ENCODE results near the gene CCM2.

CCM2 gene

GRCh38 chr7:45084336-45084735 is 84.3 kb downstream of the CCM2 start:
- no peak overlapping the region for H3K9ac ChIP-seq (ENCODE audit: low read length in 5 of 5)
- no peaks in the 10 kb centered on the region for H3K9me3 ChIP-seq (ENCODE audit: control insufficient read depth in 5 of 5, low read length in 5 of 5)
- H3K27ac ChIP-seq (ENCODE audit: low read depth, low read length), result no peak overlapping the region
- peaks cover 0 to 36% (median 19%) of the 10 kb centered on the region in 5 donors for H3K4me1 ChIP-seq (ENCODE audit: control insufficient read depth in 5 of 5, insufficient read depth in 5 of 5, low read length in 5 of 5)
- no peak overlapping the region for H3K4me3 ChIP-seq (ENCODE audit: low read depth in 1 of 5, low read length in 5 of 5)
- peaks cover 0 to 3% (median under 1%) of the 10 kb centered on the region in 5 donors for H3K27me3 ChIP-seq (ENCODE audit: control insufficient read depth in 5 of 5, insufficient read depth in 4 of 5, low read length in 5 of 5)
- no peaks in the 10 kb centered on the region for H3K36me3 ChIP-seq (ENCODE audit: control insufficient read depth in 5 of 5, insufficient read depth in 5 of 5, low read length in 5 of 5)

DNA sequence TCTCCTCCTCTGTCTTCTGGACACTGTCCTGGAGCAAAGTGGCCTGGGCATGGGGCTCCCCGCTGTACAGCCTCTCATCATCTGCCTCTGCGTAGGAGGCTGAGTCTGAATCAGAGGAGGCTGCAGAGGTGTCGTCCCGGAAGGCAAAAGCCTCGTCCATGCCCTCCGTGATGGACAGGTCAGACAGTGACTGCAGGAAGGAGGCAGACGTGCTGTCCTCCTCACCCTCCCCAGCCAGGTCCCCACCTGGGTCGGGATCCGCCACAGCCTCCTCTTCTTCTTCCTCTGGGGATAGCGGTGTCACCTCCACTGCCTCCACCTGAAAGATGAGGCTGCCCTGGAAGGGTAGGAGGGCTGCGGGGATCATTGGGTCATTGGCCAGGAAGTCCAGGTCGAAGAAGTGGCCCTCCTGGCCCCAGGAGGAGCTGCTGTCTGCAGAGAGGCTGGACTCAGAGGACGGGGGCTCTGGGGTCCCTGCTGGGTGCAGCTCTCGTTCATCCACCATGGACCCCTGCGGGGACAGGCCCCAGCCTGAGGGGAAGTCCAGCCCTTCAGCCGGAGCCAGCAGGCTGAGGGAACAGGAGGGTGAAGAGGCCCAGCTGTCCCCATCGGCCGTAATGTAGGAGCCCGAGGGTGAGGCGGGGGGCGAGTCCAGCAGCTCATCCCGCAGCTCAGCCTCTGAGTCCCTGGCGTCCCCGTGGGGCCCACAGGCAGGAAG is 85.1 kb downstream of the CCM2 start:
- H3K9ac ChIP-seq (ENCODE audit: low read length in 5 of 5), result no peak overlapping the region
- H3K27me3 ChIP-seq (ENCODE audit: control insufficient read depth in 5 of 5, insufficient read depth in 4 of 5, low read length in 5 of 5), result peaks cover 0 to 9% (median 4%) of the 10 kb centered on the region in 5 donors
- H3K36me3 ChIP-seq (ENCODE audit: control insufficient read depth in 5 of 5, insufficient read depth in 5 of 5, low read length in 5 of 5), result no peaks in the 10 kb centered on the region
- no peak overlapping the region for H3K27ac ChIP-seq (ENCODE audit: low read depth, low read length)
- H3K9me3 ChIP-seq (ENCODE audit: control insufficient read depth in 5 of 5, low read length in 5 of 5), result no peaks in the 10 kb centered on the region
- no peak overlapping the region for H3K4me3 ChIP-seq (ENCODE audit: low read depth in 1 of 5, low read length in 5 of 5)
- H3K4me1 ChIP-seq (ENCODE audit: control insufficient read depth in 5 of 5, insufficient read depth in 5 of 5, low read length in 5 of 5), result peaks cover 0 to 39% (median 19%) of the 10 kb centered on the region in 5 donors

DNA sequence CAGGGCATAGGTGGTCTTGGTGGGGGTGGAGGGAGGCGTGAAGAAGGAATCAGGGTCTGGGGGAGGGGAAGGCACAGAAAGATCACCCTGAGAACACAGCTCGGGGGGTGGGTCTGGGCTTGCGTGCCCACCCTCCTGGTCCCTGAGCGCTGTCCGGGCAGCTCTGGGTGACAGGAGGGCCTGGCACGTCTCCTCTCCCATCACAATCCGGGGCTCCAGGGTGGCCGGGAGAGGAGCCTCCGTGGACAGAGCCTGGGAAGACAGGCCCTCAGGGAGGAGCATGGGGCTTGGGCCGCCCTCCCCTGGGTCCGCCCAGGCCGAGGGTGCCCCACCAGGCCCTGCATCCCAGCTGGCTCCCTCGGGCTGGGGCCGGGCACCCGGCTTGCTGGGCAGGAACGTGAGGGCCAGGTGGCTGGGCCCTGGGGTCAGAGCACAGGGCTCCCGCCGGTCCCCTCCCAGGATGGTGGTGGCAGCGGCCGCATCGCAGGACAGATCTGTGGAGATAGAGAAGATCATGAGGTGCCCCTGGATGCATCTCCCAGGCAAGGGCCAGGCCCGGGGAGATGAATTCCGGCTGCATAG is 85.7 kb downstream of the CCM2 start:
- no peak overlapping the region for H3K27ac ChIP-seq (ENCODE audit: low read depth, low read length)
- H3K4me1 ChIP-seq (ENCODE audit: control insufficient read depth in 5 of 5, insufficient read depth in 5 of 5, low read length in 5 of 5), result peaks cover 0 to 39% (median 19%) of the 10 kb centered on the region in 5 donors
- H3K9me3 ChIP-seq (ENCODE audit: control insufficient read depth in 5 of 5, low read length in 5 of 5), result no peaks in the 10 kb centered on the region
- no peaks in the 10 kb centered on the region for H3K36me3 ChIP-seq (ENCODE audit: control insufficient read depth in 5 of 5, insufficient read depth in 5 of 5, low read length in 5 of 5)
- peaks cover 0 to 9% (median 4%) of the 10 kb centered on the region in 5 donors for H3K27me3 ChIP-seq (ENCODE audit: control insufficient read depth in 5 of 5, insufficient read depth in 4 of 5, low read length in 5 of 5)
- H3K4me3 ChIP-seq (ENCODE audit: low read depth in 1 of 5, low read length in 5 of 5), result no peak overlapping the region
- no peak overlapping the region for H3K9ac ChIP-seq (ENCODE audit: low read length in 5 of 5)

DNA sequence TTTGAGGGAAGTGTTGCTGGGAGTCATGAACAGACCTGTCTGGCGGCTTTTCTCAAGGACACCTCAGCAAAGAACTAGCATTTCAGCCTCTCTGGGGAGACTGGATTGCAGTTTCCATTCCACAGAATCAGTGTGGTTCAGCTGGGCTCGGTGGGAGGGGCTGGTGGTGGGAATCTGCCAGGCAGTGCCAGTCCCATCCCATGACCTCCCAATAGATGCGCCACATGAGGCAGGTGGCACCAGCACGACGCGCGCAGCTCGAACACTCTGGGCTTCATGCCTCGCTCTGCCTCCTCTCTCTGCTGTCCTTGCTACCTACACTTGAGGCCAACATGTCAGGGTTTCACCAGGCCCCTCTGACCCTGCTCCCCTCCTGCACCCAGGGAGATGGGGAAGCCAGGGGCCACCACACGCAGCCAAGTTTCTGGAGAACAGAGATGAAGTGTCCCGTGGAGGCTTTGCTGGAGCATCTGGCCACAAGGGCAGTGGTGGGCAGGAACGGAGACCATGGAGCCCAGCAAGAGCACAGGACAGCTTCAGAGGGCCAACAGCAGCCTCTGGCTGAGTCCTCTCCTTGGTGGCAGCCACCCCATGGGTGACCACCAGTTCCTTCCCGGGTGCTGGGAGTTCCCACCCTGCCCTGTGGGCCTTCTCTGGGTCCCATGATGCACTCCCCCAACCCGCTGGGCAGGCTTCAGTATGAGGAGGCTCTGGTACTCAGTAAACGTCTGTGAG is 86.5 kb downstream of the CCM2 start:
- no peak overlapping the region for H3K9ac ChIP-seq (ENCODE audit: low read length in 5 of 5)

GRCh38 chr7:45087301-45088145 is 87.5 kb downstream of the CCM2 start:
- no peak overlapping the region for H3K27ac ChIP-seq (ENCODE audit: low read depth, low read length)
- H3K27me3 ChIP-seq (ENCODE audit: control insufficient read depth in 5 of 5, insufficient read depth in 4 of 5, low read length in 5 of 5), result peaks cover 0 to 9% (median 4%) of the 10 kb centered on the region in 5 donors
- no peak overlapping the region for H3K9ac ChIP-seq (ENCODE audit: low read length in 5 of 5)
- peaks cover 0 to 30% (median 14%) of the 10 kb centered on the region in 5 donors for H3K4me1 ChIP-seq (ENCODE audit: control insufficient read depth in 5 of 5, insufficient read depth in 5 of 5, low read length in 5 of 5)
- H3K9me3 ChIP-seq (ENCODE audit: control insufficient read depth in 5 of 5, low read length in 5 of 5), result no peaks in the 10 kb centered on the region
- H3K36me3 ChIP-seq (ENCODE audit: control insufficient read depth in 5 of 5, insufficient read depth in 5 of 5, low read length in 5 of 5), result no peaks in the 10 kb centered on the region
- peak overlapping the region in 2 of 5 donors; percentile 49 to 71 for H3K4me3 ChIP-seq (ENCODE audit: low read depth in 1 of 5, low read length in 5 of 5)

More for the DNA sequence above, 86.5 kb downstream of the CCM2 start:
- Histone ChIP-seq H3K4me1 (ENCODE audit: control insufficient read depth in 5 of 5, insufficient read depth in 5 of 5, low read length in 5 of 5) (peaks cover 0 to 39% (median 19%) of the 10 kb centered on the region in 5 donors), H3K4me3 (ENCODE audit: low read depth in 1 of 5, low read length in 5 of 5) (no peak overlapping the region), H3K36me3 (ENCODE audit: control insufficient read depth in 5 of 5, insufficient read depth in 5 of 5, low read length in 5 of 5) (no peaks in the 10 kb centered on the region), H3K27ac (ENCODE audit: low read depth, low read length) (no peak overlapping the region), H3K27me3 (ENCODE audit: control insufficient read depth in 5 of 5, insufficient read depth in 4 of 5, low read length in 5 of 5) (peaks cover 0 to 9% (median 4%) of the 10 kb centered on the region in 5 donors), H3K9me3 (ENCODE audit: control insufficient read depth in 5 of 5, low read length in 5 of 5) (no peaks in the 10 kb centered on the region)

GRCh38 chr7:45088146-45088701 is 88.2 kb downstream of the CCM2 start:
- Histone ChIP-seq H3K27me3 (ENCODE audit: control insufficient read depth in 5 of 5, insufficient read depth in 4 of 5, low read length in 5 of 5) (peaks cover 0 to 9% (median 4%) of the 10 kb centered on the region in 5 donors), H3K36me3 (ENCODE audit: control insufficient read depth in 5 of 5, insufficient read depth in 5 of 5, low read length in 5 of 5) (no peaks in the 10 kb centered on the region), H3K9ac (ENCODE audit: low read length in 5 of 5) (peak overlapping the region in 1 of 5 donors; percentile 35), H3K4me1 (ENCODE audit: control insufficient read depth in 5 of 5, insufficient read depth in 5 of 5, low read length in 5 of 5) (peaks cover 0 to 24% (median 9%) of the 10 kb centered on the region in 5 donors), H3K9me3 (ENCODE audit: control insufficient read depth in 5 of 5, low read length in 5 of 5) (no peaks in the 10 kb centered on the region), H3K27ac (ENCODE audit: low read depth, low read length) (no peak overlapping the region), H3K4me3 (ENCODE audit: low read depth in 1 of 5, low read length in 5 of 5) (peak overlapping the region in 4 of 5 donors; percentile 49 to 71 (median 61))

- H3K4me3 ChIP-seq (ENCODE audit: low read depth in 1 of 5, low read length in 5 of 5), result peak within 1 kb of the TSS in 4 of 5 donors; percentile 49 to 71 (median 61)
- H3K9me3 ChIP-seq (ENCODE audit: control insufficient read depth in 5 of 5, low read length in 5 of 5), result no peaks in the 10 kb centered on the region
- peaks cover 0 to 24% (median 9%) of the 10 kb centered on the region in 5 donors for H3K4me1 ChIP-seq (ENCODE audit: control insufficient read depth in 5 of 5, insufficient read depth in 5 of 5, low read length in 5 of 5)
- H3K27me3 ChIP-seq (ENCODE audit: control insufficient read depth in 5 of 5, insufficient read depth in 4 of 5, low read length in 5 of 5), result peaks cover 0 to 9% (median 4%) of the 10 kb centered on the region in 5 donors
- H3K27ac ChIP-seq (ENCODE audit: low read depth, low read length), result no peak within 1 kb of the TSS
- H3K9ac ChIP-seq (ENCODE audit: low read length in 5 of 5), result peak within 1 kb of the TSS in 3 of 5 donors; percentile 5 to 62 (median 55)
- no peaks in the 10 kb centered on the region for H3K36me3 ChIP-seq (ENCODE audit: control insufficient read depth in 5 of 5, insufficient read depth in 5 of 5, low read length in 5 of 5)
Measured at GRCh38 chr7:45088821-45089340, 88.9 kb downstream of the CCM2 start, which contains the start of gene NACAD. TSS of gene NACAD (minus strand) at chr7:45088969. CDS start at chr7:45088894, 75 bp downstream.

DNA sequence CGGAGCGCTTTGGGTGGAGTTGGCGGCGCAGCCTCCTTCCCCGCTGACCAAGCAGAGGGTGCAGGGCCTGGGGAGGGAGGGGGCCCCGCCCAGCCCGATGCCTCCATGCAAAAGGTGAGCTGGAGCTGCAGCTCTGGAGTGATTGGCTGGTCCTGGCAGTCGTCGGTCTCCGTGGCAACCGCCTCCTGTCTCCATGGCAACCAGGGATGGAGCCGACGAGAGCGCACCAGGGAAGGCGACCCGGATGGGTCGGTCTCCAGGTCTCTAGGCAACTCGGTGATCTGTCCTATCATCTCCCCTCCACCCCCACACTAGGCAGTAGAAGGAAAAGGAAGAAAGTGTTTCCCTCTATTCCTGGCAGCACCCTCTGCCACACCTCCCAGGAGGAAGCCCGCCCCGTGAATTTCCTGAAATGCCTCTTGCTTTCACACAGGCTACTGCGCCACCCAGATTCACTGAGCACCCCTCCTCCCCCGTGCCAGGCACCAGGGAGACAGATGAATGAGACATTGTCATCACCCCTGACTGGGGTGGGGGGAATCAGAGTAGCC is 89.4 kb downstream of the CCM2 start:
- peaks cover 0 to 20% (median 9%) of the 10 kb centered on the region in 5 donors for H3K4me1 ChIP-seq (ENCODE audit: control insufficient read depth in 5 of 5, insufficient read depth in 5 of 5, low read length in 5 of 5)
- peak overlapping the region in 1 of 5 donors; percentile 62 for H3K9ac ChIP-seq (ENCODE audit: low read length in 5 of 5)
- H3K4me3 ChIP-seq (ENCODE audit: low read depth in 1 of 5, low read length in 5 of 5), result peak overlapping the region in 4 of 5 donors; percentile 43 to 71 (median 61)
- no peaks in the 10 kb centered on the region for H3K36me3 ChIP-seq (ENCODE audit: control insufficient read depth in 5 of 5, insufficient read depth in 5 of 5, low read length in 5 of 5)
- H3K27me3 ChIP-seq (ENCODE audit: control insufficient read depth in 5 of 5, insufficient read depth in 4 of 5, low read length in 5 of 5), result peaks cover 0 to 9% (median 4%) of the 10 kb centered on the region in 5 donors
- H3K9me3 ChIP-seq (ENCODE audit: control insufficient read depth in 5 of 5, low read length in 5 of 5), result no peaks in the 10 kb centered on the region
- H3K27ac ChIP-seq (ENCODE audit: low read depth, low read length), result no peak overlapping the region

All from subcutaneous abdominal adipose tissue (tissue), 5 donors.